ENCODE measurements around the gene ZBTB17.

- TF ChIP-seq CTCF (IDR thresholded peaks at IDR 0.05) (no peak), POLR2A (IDR thresholded peaks at IDR 0.05) (no peak)
Measured at GRCh38 chr1:15947382-15948090, 28.4 kb downstream of the ZBTB17 start.

All from Peyer's patch (tissue), 4 donors.